Measurements from ENCODE around the gene PVALEF. TPM values are rescaled to one million over a fixed set of nuclear protein-coding genes. Genes with fewer than 3 reads are reported as not detected.

Gene PVALEF
- total RNA-seq, 4 donors from 2014 or later, result not detected

- Histone ChIP-seq H3K9me3 (no peaks in the 10 kb centered on the region), H3K4me1 (no peaks in the 10 kb centered on the region), H3K4me3 (no peak overlapping the region), H3K36me3 (no peaks in the 10 kb centered on the region), H3K27me3 (no peaks in the 10 kb centered on the region), H3K27ac (no peak overlapping the region)
- TF ChIP-seq POLR2A (IDR thresholded peaks at IDR 0.05) (no peak), CTCF (IDR thresholded peaks at IDR 0.05) (no peak)
- DNase-seq, result no peak
- intact Hi-C loops (cut with DNase I; ENCODE audit: low total_unique reads), result no loop called here
Measured at GRCh38 chr17:81171941-81172340, 6.6 kb downstream of the PVALEF start.

- TF ChIP-seq POLR2A (IDR thresholded peaks at IDR 0.05), result no peak
- no peak for TF ChIP-seq CTCF (IDR thresholded peaks at IDR 0.05)
- no peaks in the 10 kb centered on the region for H3K36me3 ChIP-seq
Measured at GRCh38 chr17:81173052-81173761, 7.9 kb downstream of the PVALEF start.

GRCh38 chr17:81173762-81174155 is 8.5 kb downstream of the PVALEF start:
- no peak overlapping the region for H3K27ac ChIP-seq
- TF ChIP-seq CTCF (IDR thresholded peaks at IDR 0.05) (no peak), POLR2A (IDR thresholded peaks at IDR 0.05) (no peak)

More at GRCh38 chr17:81173052-81173761, 7.9 kb downstream of the PVALEF start:
- Histone ChIP-seq H3K9me3 (no peaks in the 10 kb centered on the region), H3K4me1 (no peaks in the 10 kb centered on the region), H3K27ac (no peak overlapping the region), H3K27me3 (no peaks in the 10 kb centered on the region), H3K4me3 (no peak overlapping the region)
- intact Hi-C loops (cut with DNase I; ENCODE audit: low total_unique reads), result no loop called here
- DNase-seq, result no peak

GRCh38 chr17:81176666-81177065 is 11.4 kb downstream of the PVALEF start:
- H3K4me3 ChIP-seq, result no peak overlapping the region
- no peak overlapping the region for H3K27ac ChIP-seq
- DNase-seq, result no peak
- H3K9me3 ChIP-seq, result no peaks in the 10 kb centered on the region
- H3K36me3 ChIP-seq, result no peaks in the 10 kb centered on the region
- no peaks in the 10 kb centered on the region for H3K27me3 ChIP-seq
- H3K4me1 ChIP-seq, result no peaks in the 10 kb centered on the region
- intact Hi-C loops (cut with DNase I; ENCODE audit: low total_unique reads), result no loop called here
- TF ChIP-seq CTCF (IDR thresholded peaks at IDR 0.05) (no peak), POLR2A (IDR thresholded peaks at IDR 0.05) (no peak)

More at GRCh38 chr17:81173762-81174155, 8.5 kb downstream of the PVALEF start:
- Histone ChIP-seq H3K27me3 (no peaks in the 10 kb centered on the region), H3K4me3 (no peak overlapping the region), H3K9me3 (no peaks in the 10 kb centered on the region), H3K36me3 (no peaks in the 10 kb centered on the region), H3K4me1 (no peaks in the 10 kb centered on the region)
- no peak for DNase-seq
- intact Hi-C loops (cut with DNase I; ENCODE audit: low total_unique reads), result no loop called here

- Histone ChIP-seq H3K4me1 (no peaks in the 10 kb centered on the region), H3K4me3 (no peak overlapping the region), H3K27ac (no peak overlapping the region), H3K36me3 (no peaks in the 10 kb centered on the region), H3K9me3 (no peaks in the 10 kb centered on the region), H3K27me3 (no peaks in the 10 kb centered on the region)
- no peak for TF ChIP-seq POLR2A (IDR thresholded peaks at IDR 0.05)
- no peak for TF ChIP-seq CTCF (IDR thresholded peaks at IDR 0.05)
- DNase-seq, result no peak
- intact Hi-C loops (cut with DNase I; ENCODE audit: low total_unique reads), result no loop called here
Measured at GRCh38 chr17:81178136-81179091, 13.1 kb downstream of the PVALEF start.

Measured in uterus (tissue), 4 donors.